Measurements from ENCODE around the gene SH3BGRL3.
"Not testable (repeated sequence)": the region's sequence is repeated elsewhere in the genome, so short reads cannot be mapped to it uniquely, and the experiment has no call there.

The SH3BGRL3 gene

GRCh38 chr1:26324550-26324949, 44.7 kb downstream of the SH3BGRL3 start:
- DNase-seq (ENCODE audit: low read depth) = no peak
- TF ChIP-seq CTCF (IDR thresholded peaks at IDR 0.05; ENCODE audit: control insufficient read depth, insufficient read depth, low read depth, low read length, missing control alignments) = no peak

GRCh38 chr1:26327956-26328362, 48.1 kb downstream of the SH3BGRL3 start:
- H3K4me3 ChIP-seq (ENCODE audit: control insufficient read depth, low read depth, low read length) = no peak overlapping the region
- no peak for TF ChIP-seq CTCF (IDR thresholded peaks at IDR 0.05; ENCODE audit: control insufficient read depth, insufficient read depth, low read depth, low read length, missing control alignments)
- DNase-seq (ENCODE audit: low read depth) = no peak

More at GRCh38 chr1:26324550-26324949, 44.7 kb downstream of the SH3BGRL3 start:
- H3K4me3 ChIP-seq (ENCODE audit: control insufficient read depth, low read depth, low read length) = no peak overlapping the region

- no peak overlapping the region for H3K4me3 ChIP-seq (ENCODE audit: control insufficient read depth, low read depth, low read length)
- TF ChIP-seq CTCF (IDR thresholded peaks at IDR 0.05; ENCODE audit: control insufficient read depth, insufficient read depth, low read depth, low read length, missing control alignments) = no peak
- DNase-seq (ENCODE audit: low read depth) = no peak
Observed at GRCh38 chr1:26328597-26328996, 48.7 kb downstream of the SH3BGRL3 start.

- H3K4me3 ChIP-seq (ENCODE audit: control insufficient read depth, low read depth, low read length); DNase-seq (ENCODE audit: low read depth): not testable (repeated sequence)
Observed at GRCh38 chr1:26329380-26329779, 49.5 kb downstream of the SH3BGRL3 start.

GRCh38 chr1:26330276-26330675, 50.4 kb downstream of the SH3BGRL3 start:
- no peak overlapping the region for H3K4me3 ChIP-seq (ENCODE audit: control insufficient read depth, low read depth, low read length)
- no peak for TF ChIP-seq CTCF (IDR thresholded peaks at IDR 0.05; ENCODE audit: control insufficient read depth, insufficient read depth, low read depth, low read length, missing control alignments)
- DNase-seq (ENCODE audit: low read depth) = no peak

Measured in AG09309 (cell line).